Thyroid gland (tissue), 4 donors: ENCODE results near the gene CST9.

Experiments used
- POLR2A ChIP-seq, 2 donors: fragments of 450-650 bp; IDR thresholded peaks; one replicate each; pipeline ENCODE4 v1.6.1; 2017; ENCODE audit warnings: antibody characterized with exemption in 2 of 2, mild to moderate bottlenecking in 2 of 2, moderate library complexity in 1 of 2
- TF ChIP-seq, protein P1 (sequence below), 6 experiments: fragments of 200-600 bp in 3 of 6; fragments of 450-650 bp in 3 of 6; sonication (generic) in 3 of 6; IDR thresholded peaks; one replicate each; pipeline ENCODE4 v1.5.1; 2016 to 2019; ENCODE audit warnings: antibody characterized with exemption in 6 of 6, mild to moderate bottlenecking in 2 of 6, inconsistent platforms in 1 of 6, moderate library complexity in 1 of 6

DNA sequence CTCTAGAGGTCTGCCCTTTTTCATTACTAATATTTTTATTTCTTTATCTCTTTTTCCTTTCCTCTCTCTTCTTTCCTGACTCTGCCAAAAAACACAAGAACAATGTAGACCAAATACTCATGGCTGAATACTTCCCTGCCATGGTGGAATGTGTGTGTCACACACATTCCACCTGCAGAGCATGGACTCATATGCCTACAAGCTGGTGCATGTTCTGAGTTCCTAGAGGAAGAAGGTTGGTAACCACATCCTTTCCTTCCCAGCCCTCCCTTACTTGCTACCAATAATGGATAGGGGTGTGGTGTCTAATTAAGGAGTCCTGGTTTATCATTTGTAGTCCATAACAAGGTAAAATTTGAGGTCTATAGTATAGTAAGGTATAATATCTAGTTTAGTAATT, 22.2 kb downstream of the CST9 start:
- TF ChIP-seq, protein P1, sequence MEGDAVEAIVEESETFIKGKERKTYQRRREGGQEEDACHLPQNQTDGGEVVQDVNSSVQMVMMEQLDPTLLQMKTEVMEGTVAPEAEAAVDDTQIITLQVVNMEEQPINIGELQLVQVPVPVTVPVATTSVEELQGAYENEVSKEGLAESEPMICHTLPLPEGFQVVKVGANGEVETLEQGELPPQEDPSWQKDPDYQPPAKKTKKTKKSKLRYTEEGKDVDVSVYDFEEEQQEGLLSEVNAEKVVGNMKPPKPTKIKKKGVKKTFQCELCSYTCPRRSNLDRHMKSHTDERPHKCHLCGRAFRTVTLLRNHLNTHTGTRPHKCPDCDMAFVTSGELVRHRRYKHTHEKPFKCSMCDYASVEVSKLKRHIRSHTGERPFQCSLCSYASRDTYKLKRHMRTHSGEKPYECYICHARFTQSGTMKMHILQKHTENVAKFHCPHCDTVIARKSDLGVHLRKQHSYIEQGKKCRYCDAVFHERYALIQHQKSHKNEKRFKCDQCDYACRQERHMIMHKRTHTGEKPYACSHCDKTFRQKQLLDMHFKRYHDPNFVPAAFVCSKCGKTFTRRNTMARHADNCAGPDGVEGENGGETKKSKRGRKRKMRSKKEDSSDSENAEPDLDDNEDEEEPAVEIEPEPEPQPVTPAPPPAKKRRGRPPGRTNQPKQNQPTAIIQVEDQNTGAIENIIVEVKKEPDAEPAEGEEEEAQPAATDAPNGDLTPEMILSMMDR (IDR thresholded peaks at IDR 0.05): no peak
- no peak for TF ChIP-seq POLR2A (IDR thresholded peaks at IDR 0.05)
